ENCODE data around the gene TSKU.
A peak's percentile ranks its signal among the peaks of the same experiment; 100 is the strongest.

TSKU gene

GRCh38 chr11:76835928-76836612 is 52.9 kb downstream of the TSKU start:
- Histone ChIP-seq H3K9me3 (ENCODE audit: control insufficient read depth, low read length) (no peaks in the 10 kb centered on the region), H3K9ac (no peak overlapping the region)

DNA sequence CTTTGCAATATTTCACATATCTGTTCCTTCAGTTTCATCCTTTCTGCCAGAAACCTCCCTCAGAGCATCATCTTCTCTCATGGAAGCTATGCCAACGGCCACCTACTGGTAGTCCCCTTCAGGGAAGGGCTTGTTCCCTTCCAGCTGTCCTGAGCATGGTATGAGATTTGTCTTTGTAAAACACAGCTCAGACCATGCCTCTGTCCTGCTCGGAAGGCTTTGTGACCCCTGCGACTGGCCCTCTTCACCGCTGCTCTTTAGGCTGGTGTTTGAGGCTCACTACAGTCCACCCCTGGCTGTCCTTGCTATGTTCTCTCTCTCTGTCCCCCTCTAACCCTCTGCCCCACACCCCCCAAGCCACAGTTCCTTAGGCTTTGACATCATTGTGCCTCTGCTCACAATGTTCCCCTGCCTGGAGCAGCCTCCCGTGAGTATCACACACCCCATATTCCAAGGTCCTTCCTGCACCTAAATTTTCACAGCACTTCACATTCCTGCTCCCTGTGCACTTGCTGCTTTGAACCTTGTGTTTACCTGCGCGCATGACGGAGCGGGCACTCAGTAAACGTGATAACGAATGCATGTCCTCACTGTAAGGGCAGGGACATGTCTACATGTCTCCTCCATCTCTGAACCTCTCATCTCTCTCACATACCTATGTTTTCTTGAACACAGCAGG is 53.6 kb downstream of the TSKU start:
- Histone ChIP-seq H3K9me3 (ENCODE audit: control insufficient read depth, low read length) (no peaks in the 10 kb centered on the region), H3K79me2 (no peaks in the 10 kb centered on the region), H3K4me3 (ENCODE audit: low read depth, low read length) (no peak overlapping the region), H3K27me3 (ENCODE audit: control insufficient read depth, insufficient read depth, low read length) (no peaks in the 10 kb centered on the region), H3K4me2 (ENCODE audit: low read length) (no peak overlapping the region), H3K27ac (peak overlapping the region; percentile 44), H3K9ac (no peak overlapping the region), H3K36me3 (ENCODE audit: control insufficient read depth, insufficient read depth, low read length) (no peaks in the 10 kb centered on the region), H3K4me1 (no peaks in the 10 kb centered on the region), H2AFZ (no peak overlapping the region)
- no peak for TF ChIP-seq CTCF (IDR thresholded peaks at IDR 0.05)

More at GRCh38 chr11:76835928-76836612, 52.9 kb downstream of the TSKU start:
- Histone ChIP-seq H3K4me2 (ENCODE audit: low read length) (no peak overlapping the region), H2AFZ (no peak overlapping the region), H3K36me3 (ENCODE audit: control insufficient read depth, insufficient read depth, low read length) (no peaks in the 10 kb centered on the region), H3K79me2 (no peaks in the 10 kb centered on the region), H3K4me3 (ENCODE audit: low read depth, low read length) (no peak overlapping the region), H3K4me1 (no peaks in the 10 kb centered on the region), H3K27me3 (ENCODE audit: control insufficient read depth, insufficient read depth, low read length) (no peaks in the 10 kb centered on the region), H3K27ac (peak overlapping the region; percentile 44)
- no peak for TF ChIP-seq CTCF (IDR thresholded peaks at IDR 0.05)

GRCh38 chr11:76837696-76838677 is 54.8 kb downstream of the TSKU start:
- Histone ChIP-seq H3K27ac (no peak overlapping the region), H3K9me3 (ENCODE audit: control insufficient read depth, low read length) (no peaks in the 10 kb centered on the region), H3K79me2 (no peaks in the 10 kb centered on the region), H3K4me1 (no peaks in the 10 kb centered on the region), H3K9ac (no peak overlapping the region), H2AFZ (no peak overlapping the region), H3K27me3 (ENCODE audit: control insufficient read depth, insufficient read depth, low read length) (no peaks in the 10 kb centered on the region), H3K4me3 (ENCODE audit: low read depth, low read length) (no peak overlapping the region), H3K4me2 (ENCODE audit: low read length) (no peak overlapping the region), H3K36me3 (ENCODE audit: control insufficient read depth, insufficient read depth, low read length) (no peaks in the 10 kb centered on the region)
- no peak for TF ChIP-seq CTCF (IDR thresholded peaks at IDR 0.05)

GRCh38 chr11:76838678-76839068 is 55.5 kb downstream of the TSKU start:
- no peak overlapping the region for H3K27ac ChIP-seq

More at GRCh38 chr11:76838678-76839068, 55.5 kb downstream of the TSKU start:
- no peak for TF ChIP-seq CTCF (IDR thresholded peaks at IDR 0.05)
- Histone ChIP-seq H3K36me3 (ENCODE audit: control insufficient read depth, insufficient read depth, low read length) (no peaks in the 10 kb centered on the region), H3K79me2 (no peaks in the 10 kb centered on the region), H3K4me2 (ENCODE audit: low read length) (no peak overlapping the region), H3K4me1 (no peaks in the 10 kb centered on the region), H3K27me3 (ENCODE audit: control insufficient read depth, insufficient read depth, low read length) (no peaks in the 10 kb centered on the region), H3K9me3 (ENCODE audit: control insufficient read depth, low read length) (no peaks in the 10 kb centered on the region), H2AFZ (no peak overlapping the region), H3K4me3 (ENCODE audit: low read depth, low read length) (no peak overlapping the region), H3K9ac (no peak overlapping the region)
